HEK293 (cell line): ENCODE measurements around the gene EVA1C.

Experiments used
- CTCF ChIA-PET: fragments of 350-600 bp; formaldehyde crosslinking; extraction: SDS; loops from one replicate; lab custom pipeline; 2021; ENCODE audit warnings: antibody characterized with exemption; lab: Yijun Ruan, JAX
- POLR2A ChIA-PET: fragments of 300-600 bp; formaldehyde crosslinking; extraction: SDS; loops from one replicate; lab custom pipeline; 2020; ENCODE audit warnings: antibody characterized with exemption, inconsistent platforms; lab: Yijun Ruan, JAX
- H3K27ac ChIP-seq: fragments of 200-500 bp; sonication (Bioruptor generic); 2 replicates; pipeline ENCODE4 v1.5.1; 2014; ENCODE audit warnings: low read depth, low read length, control low read depth, inconsistent platforms; ENCODE audit errors: extremely low read depth
- H3K36me3 ChIP-seq, 2 experiments: fragments of 200-500 bp in 1 of 2; sonication (Bioruptor generic) in 1 of 2; 1 replicate in 1 of 2; 2 replicates in 1 of 2; pipeline ENCODE4 v1.5.1; 2014 to 2017; ENCODE audit warnings: inconsistent platforms in 2 of 2, low read length in 2 of 2; ENCODE audit not compliant: control insufficient read depth in 2 of 2, insufficient read depth in 1 of 2
- H3K4me1 ChIP-seq: fragments of 200-500 bp; sonication (Bioruptor generic); 2 replicates; pipeline ENCODE4 v1.5.1; 2014; ENCODE audit warnings: mild to moderate bottlenecking, low read length, inconsistent platforms; ENCODE audit not compliant: control insufficient read depth, insufficient read depth
- H3K4me3 ChIP-seq: 2 replicates; pipeline ENCODE4 v1.5.1; 2011; ENCODE audit warnings: low read depth, mild to moderate bottlenecking, control low read depth, low read length, moderate library complexity
- H3K9me3 ChIP-seq: fragments of 200-500 bp; sonication (Bioruptor generic); 2 replicates; pipeline ENCODE4 v1.5.1; 2014; ENCODE audit warnings: low read depth, low read length, inconsistent platforms; ENCODE audit not compliant: control insufficient read depth, insufficient read depth
- KLF9 ChIP-seq: fragments of 450-650 bp; formaldehyde crosslinking; IDR thresholded peaks from 2 replicates; pipeline ENCODE4 v1.5.1; 2016; ENCODE audit warnings: missing biosample characterization, missing genetic modification characterization, low read depth
- ZBTB1 ChIP-seq: fragments of 450-650 bp; formaldehyde crosslinking; IDR thresholded peaks from 2 replicates; pipeline ENCODE4 v1.5.1; 2016; ENCODE audit warnings: missing biosample characterization, missing genetic modification characterization
- ZBTB48 ChIP-seq: fragments of 450-650 bp; formaldehyde crosslinking; IDR thresholded peaks from 2 replicates; pipeline ENCODE4 v1.5.1; 2016; ENCODE audit warnings: missing biosample characterization, missing genetic modification characterization
- ZNF239 ChIP-seq: fragments of 450-650 bp; formaldehyde crosslinking; IDR thresholded peaks from 2 replicates; pipeline ENCODE4 v1.5.1; 2016; ENCODE audit warnings: missing biosample characterization, missing genetic modification characterization
- ZNF24 ChIP-seq: fragments of 450-650 bp; formaldehyde crosslinking; IDR thresholded peaks from 2 replicates; pipeline ENCODE4 v1.5.1; 2016; ENCODE audit warnings: missing biosample characterization, missing genetic modification characterization
- ZNF248 ChIP-seq: fragments of 450-650 bp; formaldehyde crosslinking; IDR thresholded peaks from 2 replicates; pipeline ENCODE4 v1.5.1; 2017; ENCODE audit warnings: missing biosample characterization, missing genetic modification characterization
- ZNF324 ChIP-seq: fragments of 450-650 bp; formaldehyde crosslinking; IDR thresholded peaks from 2 replicates; pipeline ENCODE4 v1.5.1; 2016; ENCODE audit warnings: missing biosample characterization, missing genetic modification characterization
- ZNF354C ChIP-seq: fragments of 450-650 bp; formaldehyde crosslinking; IDR thresholded peaks from 2 replicates; pipeline ENCODE4 v1.5.1; 2016; ENCODE audit warnings: missing biosample characterization, missing genetic modification characterization, low read depth, borderline replicate concordance
- ZNF37A ChIP-seq: fragments of 450-650 bp; IDR thresholded peaks from 2 replicates; pipeline ENCODE4 v1.5.1; 2018; ENCODE audit warnings: missing biosample characterization, missing genetic modification characterization
- ZNF555 ChIP-seq: fragments of 450-650 bp; formaldehyde crosslinking; conservative IDR thresholded peaks from 2 replicates; pipeline ENCODE4 v1.5.1; 2017; ENCODE audit warnings: missing biosample characterization, mild to moderate bottlenecking, missing genetic modification characterization, inconsistent platforms
- ZNF610 ChIP-seq: fragments of 450-650 bp; formaldehyde crosslinking; IDR thresholded peaks from 2 replicates; pipeline ENCODE4 v1.5.1; 2016; ENCODE audit warnings: missing biosample characterization, missing genetic modification characterization, borderline replicate concordance
- ZNF776 ChIP-seq: fragments of 450-650 bp; formaldehyde crosslinking; IDR thresholded peaks from 2 replicates; pipeline ENCODE4 v1.5.0; 2017; ENCODE audit warnings: missing biosample characterization, missing genetic modification characterization, borderline replicate concordance
- TF ChIP-seq, protein P1 (sequence below): fragments of 450-650 bp; formaldehyde crosslinking; IDR thresholded peaks from 2 replicates; pipeline ENCODE4 v1.5.0; 2017; ENCODE audit warnings: missing biosample characterization, missing genetic modification characterization, borderline replicate concordance
- TF ChIP-seq, protein P2 (sequence below): fragments of 450-650 bp; formaldehyde crosslinking; IDR thresholded peaks from 2 replicates; pipeline ENCODE4 v1.5.1; 2016; ENCODE audit warnings: missing biosample characterization, missing genetic modification characterization
- TF ChIP-seq, protein P3 (sequence below): IDR thresholded peaks from 2 replicates; pipeline ENCODE4 v1.6.1; 2011; ENCODE audit warnings: mild to moderate bottlenecking, low read depth, low read length, borderline replicate concordance
- TF ChIP-seq, protein P4 (sequence below): fragments of 450-650 bp; formaldehyde crosslinking; IDR thresholded peaks from 2 replicates; pipeline ENCODE4 v1.5.1; 2016; ENCODE audit warnings: missing biosample characterization, missing genetic modification characterization

The EVA1C gene

DNA sequence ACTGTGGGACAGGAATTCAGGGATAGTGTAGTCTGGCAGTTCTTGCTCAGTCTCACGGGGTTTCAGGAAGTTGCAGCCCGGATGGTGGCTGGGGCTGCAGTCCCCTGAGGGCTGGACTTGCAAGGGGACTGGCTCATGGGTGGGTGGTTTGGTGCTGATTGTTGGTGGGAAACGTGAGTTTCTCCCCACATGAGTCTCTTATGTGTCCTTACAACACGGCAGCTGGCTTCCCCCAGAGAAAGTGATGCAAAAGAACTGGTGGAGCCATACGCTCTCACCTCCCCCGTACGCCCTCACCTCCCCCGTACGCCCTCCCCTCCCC lies 64.9 kb downstream of the EVA1C start:
- TF ChIP-seq, protein P1, sequence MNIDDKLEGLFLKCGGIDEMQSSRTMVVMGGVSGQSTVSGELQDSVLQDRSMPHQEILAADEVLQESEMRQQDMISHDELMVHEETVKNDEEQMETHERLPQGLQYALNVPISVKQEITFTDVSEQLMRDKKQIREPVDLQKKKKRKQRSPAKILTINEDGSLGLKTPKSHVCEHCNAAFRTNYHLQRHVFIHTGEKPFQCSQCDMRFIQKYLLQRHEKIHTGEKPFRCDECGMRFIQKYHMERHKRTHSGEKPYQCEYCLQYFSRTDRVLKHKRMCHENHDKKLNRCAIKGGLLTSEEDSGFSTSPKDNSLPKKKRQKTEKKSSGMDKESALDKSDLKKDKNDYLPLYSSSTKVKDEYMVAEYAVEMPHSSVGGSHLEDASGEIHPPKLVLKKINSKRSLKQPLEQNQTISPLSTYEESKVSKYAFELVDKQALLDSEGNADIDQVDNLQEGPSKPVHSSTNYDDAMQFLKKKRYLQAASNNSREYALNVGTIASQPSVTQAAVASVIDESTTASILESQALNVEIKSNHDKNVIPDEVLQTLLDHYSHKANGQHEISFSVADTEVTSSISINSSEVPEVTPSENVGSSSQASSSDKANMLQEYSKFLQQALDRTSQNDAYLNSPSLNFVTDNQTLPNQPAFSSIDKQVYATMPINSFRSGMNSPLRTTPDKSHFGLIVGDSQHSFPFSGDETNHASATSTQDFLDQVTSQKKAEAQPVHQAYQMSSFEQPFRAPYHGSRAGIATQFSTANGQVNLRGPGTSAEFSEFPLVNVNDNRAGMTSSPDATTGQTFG (tag by site-specific recombination), result no peak
- TF ChIP-seq, protein P2, sequence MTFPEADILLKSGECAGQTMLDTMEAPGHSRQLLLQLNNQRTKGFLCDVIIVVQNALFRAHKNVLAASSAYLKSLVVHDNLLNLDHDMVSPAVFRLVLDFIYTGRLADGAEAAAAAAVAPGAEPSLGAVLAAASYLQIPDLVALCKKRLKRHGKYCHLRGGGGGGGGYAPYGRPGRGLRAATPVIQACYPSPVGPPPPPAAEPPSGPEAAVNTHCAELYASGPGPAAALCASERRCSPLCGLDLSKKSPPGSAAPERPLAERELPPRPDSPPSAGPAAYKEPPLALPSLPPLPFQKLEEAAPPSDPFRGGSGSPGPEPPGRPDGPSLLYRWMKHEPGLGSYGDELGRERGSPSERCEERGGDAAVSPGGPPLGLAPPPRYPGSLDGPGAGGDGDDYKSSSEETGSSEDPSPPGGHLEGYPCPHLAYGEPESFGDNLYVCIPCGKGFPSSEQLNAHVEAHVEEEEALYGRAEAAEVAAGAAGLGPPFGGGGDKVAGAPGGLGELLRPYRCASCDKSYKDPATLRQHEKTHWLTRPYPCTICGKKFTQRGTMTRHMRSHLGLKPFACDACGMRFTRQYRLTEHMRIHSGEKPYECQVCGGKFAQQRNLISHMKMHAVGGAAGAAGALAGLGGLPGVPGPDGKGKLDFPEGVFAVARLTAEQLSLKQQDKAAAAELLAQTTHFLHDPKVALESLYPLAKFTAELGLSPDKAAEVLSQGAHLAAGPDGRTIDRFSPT (tag by site-specific recombination), result no peak
- no peak for TF ChIP-seq KLF9 (tag by site-specific recombination)
- no peak for TF ChIP-seq ZNF324
- TF ChIP-seq ZNF239 (tag by site-specific recombination), result no peak
- no peak for TF ChIP-seq ZNF37A (tag by site-specific recombination)
- no peak for TF ChIP-seq ZNF610 (tag by site-specific recombination)
- no peak for TF ChIP-seq ZBTB1
- no peak for TF ChIP-seq ZNF24 (tag by site-specific recombination)
- TF ChIP-seq ZNF555 (tag by site-specific recombination), result no peak
- TF ChIP-seq ZNF248, result no peak
- TF ChIP-seq, protein P3, sequence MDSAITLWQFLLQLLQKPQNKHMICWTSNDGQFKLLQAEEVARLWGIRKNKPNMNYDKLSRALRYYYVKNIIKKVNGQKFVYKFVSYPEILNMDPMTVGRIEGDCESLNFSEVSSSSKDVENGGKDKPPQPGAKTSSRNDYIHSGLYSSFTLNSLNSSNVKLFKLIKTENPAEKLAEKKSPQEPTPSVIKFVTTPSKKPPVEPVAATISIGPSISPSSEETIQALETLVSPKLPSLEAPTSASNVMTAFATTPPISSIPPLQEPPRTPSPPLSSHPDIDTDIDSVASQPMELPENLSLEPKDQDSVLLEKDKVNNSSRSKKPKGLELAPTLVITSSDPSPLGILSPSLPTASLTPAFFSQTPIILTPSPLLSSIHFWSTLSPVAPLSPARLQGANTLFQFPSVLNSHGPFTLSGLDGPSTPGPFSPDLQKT, result no peak
- no peak for TF ChIP-seq ZNF776 (tag by site-specific recombination)
- TF ChIP-seq ZNF354C (tag by site-specific recombination), result no peak
- TF ChIP-seq, protein P4, sequence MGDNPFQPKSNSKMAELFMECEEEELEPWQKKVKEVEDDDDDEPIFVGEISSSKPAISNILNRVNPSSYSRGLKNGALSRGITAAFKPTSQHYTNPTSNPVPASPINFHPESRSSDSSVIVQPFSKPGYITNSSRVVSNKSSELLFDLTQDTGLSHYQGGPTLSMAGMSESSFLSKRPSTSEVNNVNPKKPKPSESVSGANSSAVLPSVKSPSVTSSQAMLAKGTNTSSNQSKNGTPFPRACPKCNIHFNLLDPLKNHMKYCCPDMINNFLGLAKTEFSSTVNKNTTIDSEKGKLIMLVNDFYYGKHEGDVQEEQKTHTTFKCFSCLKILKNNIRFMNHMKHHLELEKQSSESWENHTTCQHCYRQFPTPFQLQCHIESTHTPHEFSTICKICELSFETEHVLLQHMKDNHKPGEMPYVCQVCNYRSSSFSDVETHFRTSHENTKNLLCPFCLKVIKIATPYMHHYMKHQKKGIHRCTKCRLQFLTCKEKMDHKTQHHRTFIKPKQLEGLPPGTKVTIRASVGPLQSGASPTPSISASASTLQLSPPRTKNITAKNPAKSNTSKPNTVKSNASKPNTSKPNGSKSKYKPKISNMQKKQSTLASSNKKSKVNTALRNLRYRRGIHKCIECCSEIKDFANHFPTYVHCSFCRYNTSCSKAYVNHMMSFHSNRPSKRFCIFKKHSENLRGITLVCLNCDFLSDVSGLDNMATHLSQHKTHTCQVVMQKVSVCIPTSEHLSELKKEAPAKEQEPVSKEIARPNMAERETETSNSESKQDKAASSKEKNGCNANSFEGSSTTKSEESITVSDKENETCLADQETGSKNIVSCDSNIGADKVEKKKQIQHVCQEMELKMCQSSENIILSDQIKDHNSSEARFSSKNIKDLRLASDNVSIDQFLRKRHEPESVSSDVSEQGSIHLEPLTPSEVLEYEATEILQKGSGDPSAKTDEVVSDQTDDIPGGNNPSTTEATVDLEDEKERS (tag by site-specific recombination), result no peak
- H3K36me3 ChIP-seq, result no peaks in the 10 kb centered on the region
- no peaks in the 10 kb centered on the region for H3K9me3 ChIP-seq
- no peak overlapping the region for H3K4me3 ChIP-seq
- no peak overlapping the region for H3K27ac ChIP-seq
- ChIA-PET POLR2A (no interaction called here), CTCF (no interaction called here)
- H3K4me1 ChIP-seq, result no peaks in the 10 kb centered on the region

DNA sequence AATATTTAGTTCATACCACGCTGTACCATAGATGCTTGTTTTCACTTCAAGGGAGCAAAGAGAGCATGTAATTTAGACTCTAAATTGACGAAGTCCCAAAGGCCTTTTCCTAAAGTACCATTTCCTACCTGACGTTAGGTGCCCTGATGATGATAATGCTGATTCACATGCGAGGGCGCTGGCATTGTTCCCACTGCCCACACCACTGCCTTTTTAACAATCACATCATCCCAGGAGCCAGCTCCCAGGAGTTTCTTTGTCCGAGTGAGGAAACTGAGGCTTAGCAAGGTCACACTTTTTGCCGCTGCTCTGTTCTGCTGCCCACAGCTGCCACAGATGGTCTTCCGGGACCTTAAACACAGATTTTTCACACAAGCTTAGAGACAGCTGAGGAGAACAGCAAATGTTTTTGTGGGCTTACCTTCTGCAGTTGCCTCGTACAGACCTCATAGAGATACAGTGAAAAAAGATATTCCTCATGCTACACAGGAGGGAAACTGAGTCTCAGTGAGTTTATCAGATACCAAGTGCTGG lies 69.4 kb downstream of the EVA1C start:
- H3K27ac ChIP-seq, result no peak overlapping the region

More for the DNA sequence above, 69.4 kb downstream of the EVA1C start:
- Histone ChIP-seq H3K4me1 (no peaks in the 10 kb centered on the region), H3K4me3 (no peak overlapping the region), H3K36me3 (no peaks in the 10 kb centered on the region), H3K9me3 (no peaks in the 10 kb centered on the region)
- ChIA-PET CTCF (interaction anchor here (0.6 to 2.0 kb wide), 4 partner anchors 14 to 119 kb away, joined by 3 to 5 read pairs (median 4); no protein-coding TSS in a partner anchor), POLR2A (no interaction called here)
- no peak for TF ChIP-seq ZBTB48 (tag by site-specific recombination)
- TF ChIP-seq, all 188 proteins: peak for 0
